HepG2 (cell line): ENCODE measurements around the gene COX10. TPM values are rescaled to one million over a fixed set of nuclear protein-coding genes. Genes with fewer than 3 reads are reported as not detected.

Experiments
- ATAC-seq: fragments of 200-7000 bp; cut with Tn5 transposase; 3 replicates; pipeline ENCODE4 v1.9.1; 2020; ENCODE audit warnings: mild to moderate bottlenecking, moderate library complexity
- BruUV-seq: library from RNA; stranded (reverse); fragments of 400-500 nt; replicated peaks from 2 replicates; lab custom pipeline; 2021; lab: Mats Ljungman, UMichigan
- CTCF ChIA-PET: fragments of 300-600 bp; formaldehyde crosslinking; extraction: SDS; loops from one replicate; lab custom pipeline; 2021; ENCODE audit warnings: low total read pairs, inconsistent platforms, low intra/inter-chr PET ratio; lab: Yijun Ruan, JAX
- POLR2A ChIA-PET: fragments of 350-600 bp; sonication (Branson Sonifier 250); formaldehyde crosslinking; loops from one replicate; lab custom pipeline; 2020; ENCODE audit warnings: antibody characterized with exemption, inconsistent platforms; lab: Yijun Ruan, JAX
- DNase-seq: peaks from one replicate; pipeline ENCODE4 v3.0.0-alpha.2; 2015; ENCODE audit warnings: low spot score
- FAIRE-seq: peaks from 3 replicates; lab custom pipeline; 2011; peaks lifted over from hg19 to GRCh38; lab: Jason Lieb, UNC
- H2AFZ ChIP-seq: one replicate; pipeline ENCODE4 v1.6.1; 2011; ENCODE audit warnings: low read length, inconsistent platforms
- H3K27ac ChIP-seq: fragments of 300-600 bp; 3 replicates; pipeline ENCODE4 v1.8.0; 2011; ENCODE audit warnings: mixed run types, mild to moderate bottlenecking, mixed read lengths, low read length, inconsistent platforms; ENCODE audit not compliant: insufficient read depth; ENCODE audit errors: extremely low read length
- H3K27me3 ChIP-seq, 2 experiments: fragments of 200-600 bp in 1 of 2; 2 replicates in 1 of 2; 3 replicates in 1 of 2; pipeline versions ENCODE4 v1.6.0 to v1.8.0; 2011; ENCODE audit warnings: low read length in 2 of 2, mild to moderate bottlenecking in 2 of 2, moderate library complexity in 2 of 2, inconsistent platforms in 1 of 2; ENCODE audit not compliant: insufficient read depth in 2 of 2, control insufficient read depth in 1 of 2
- H3K36me3 ChIP-seq, 2 experiments: fragments of 200-600 bp in 1 of 2; replicated peaks in 1 of 2; 2 replicates in 1 of 2; 3 replicates in 1 of 2; pipeline versions ENCODE4 v1.5.1 to v1.8.0; 2011; ENCODE audit warnings: low read length in 2 of 2, inconsistent platforms in 1 of 2; ENCODE audit not compliant: insufficient read depth in 2 of 2, control insufficient read depth in 1 of 2
- H3K4me1 ChIP-seq: 2 replicates; pipeline ENCODE4 v1.5.1; 2012; ENCODE audit warnings: low read length, inconsistent platforms; ENCODE audit not compliant: insufficient read depth
- H3K4me2 ChIP-seq: 2 replicates; pipeline ENCODE4 v1.6.0; 2011; ENCODE audit warnings: low read depth, low read length, inconsistent platforms
- H3K4me3 ChIP-seq, 3 experiments: fragments of 200-600 bp in 1 of 3; sonication (generic), shearing (Covaris generic) in 1 of 3; replicated peaks in 1 of 3; 2 replicates each; pipeline ENCODE4 v1.5.1; 2011 to 2016; ENCODE audit warnings: low read length in 3 of 3, inconsistent platforms in 2 of 3, low read depth in 2 of 3, mild to moderate bottlenecking in 2 of 3, control low read depth in 1 of 3, mixed read lengths in 1 of 3; ENCODE audit not compliant: insufficient read depth in 1 of 3
- H3K79me2 ChIP-seq: one replicate; pipeline ENCODE4 v1.6.1; 2011; ENCODE audit warnings: low read length, inconsistent platforms; ENCODE audit not compliant: insufficient read depth
- H3K9ac ChIP-seq: 2 replicates; pipeline ENCODE4 v1.6.0; 2011; ENCODE audit warnings: mild to moderate bottlenecking, low read depth, low read length, inconsistent platforms; ENCODE audit not compliant: insufficient read depth
- H3K9me3 ChIP-seq: 2 replicates; pipeline ENCODE4 v1.5.1; 2012; ENCODE audit warnings: mild to moderate bottlenecking, low read length
- H4K20me1 ChIP-seq: 2 replicates; pipeline ENCODE4 v1.6.0; 2011; ENCODE audit warnings: inconsistent platforms, mild to moderate bottlenecking, low read length, moderate library complexity; ENCODE audit not compliant: insufficient read depth
- ARHGAP35 ChIP-seq: sonication (generic); formaldehyde crosslinking; IDR thresholded peaks from 2 replicates; pipeline ENCODE4 v1.9.0; 2022; ENCODE audit warnings: mild to moderate bottlenecking, inconsistent platforms, moderate library complexity, missing genetic modification reagents, borderline replicate concordance
- CBX2 ChIP-seq, 2 experiments: fragments of 200-600 bp in 1 of 2; sonication (generic); formaldehyde crosslinking in 1 of 2; IDR thresholded peaks; 2 replicates each; pipeline versions ENCODE4 v1.7.0 to v1.8.1; 2018 to 2022; ENCODE audit warnings: low read depth in 2 of 2, low read length in 1 of 2, mild to moderate bottlenecking in 1 of 2, missing genetic modification reagents in 1 of 2
- FOXO1 ChIP-seq: sonication (generic); formaldehyde crosslinking; IDR thresholded peaks from 2 replicates; pipeline ENCODE4 v1.4.0; 2020; ENCODE audit warnings: missing genetic modification reagents
- JDP2 ChIP-seq: sonication (generic); formaldehyde crosslinking; IDR thresholded peaks from 2 replicates; pipeline ENCODE4 v1.8.1; 2022; ENCODE audit warnings: missing genetic modification reagents, borderline replicate concordance
- NFYB ChIP-seq: sonication (generic); formaldehyde crosslinking; IDR thresholded peaks from 2 replicates; pipeline ENCODE4 v1.4.0; 2020; ENCODE audit warnings: missing genetic modification reagents
- NKX3-1 ChIP-seq: sonication (generic); formaldehyde crosslinking; IDR thresholded peaks from 2 replicates; pipeline ENCODE4 v1.5.0; 2020; ENCODE audit warnings: missing genetic modification reagents
- NR2C2 ChIP-seq: sonication (generic); formaldehyde crosslinking; IDR thresholded peaks from 2 replicates; pipeline ENCODE4 v1.4.0; 2020; ENCODE audit warnings: missing genetic modification reagents, mild to moderate bottlenecking, moderate library complexity, borderline replicate concordance
- RARA ChIP-seq: IDR thresholded peaks from 2 replicates; pipeline ENCODE4 v1.6.1; 2016; ENCODE audit warnings: missing genetic modification reagents, missing compliant biosample characterization
- RFX1 ChIP-seq: fragments of 450-650 bp; IDR thresholded peaks from 2 replicates; pipeline ENCODE4 v1.6.1; 2017
- RORA ChIP-seq: sonication (generic); formaldehyde crosslinking; IDR thresholded peaks from 2 replicates; pipeline ENCODE4 v1.5.0; 2020; ENCODE audit warnings: mild to moderate bottlenecking, missing genetic modification reagents, moderate library complexity
- SNAI1 ChIP-seq: sonication (generic); formaldehyde crosslinking; IDR thresholded peaks from 2 replicates; pipeline ENCODE4 v1.5.0; 2020; ENCODE audit warnings: mild to moderate bottlenecking, missing genetic modification reagents, borderline replicate concordance
- SNRNP70 ChIP-seq: fragments of 200-400 bp; formaldehyde crosslinking; IDR thresholded peaks from 2 replicates; pipeline ENCODE4 v1.6.1; 2017; ENCODE audit warnings: mild to moderate bottlenecking, low read depth, low read length, moderate library complexity
- STAT5B ChIP-seq: sonication (generic); formaldehyde crosslinking; IDR thresholded peaks from 2 replicates; pipeline ENCODE4 v1.4.0; 2020; ENCODE audit warnings: missing genetic modification reagents
- ZFP90 ChIP-seq: sonication (generic); formaldehyde crosslinking; IDR thresholded peaks from 2 replicates; pipeline ENCODE4 v1.8.0; 2022; ENCODE audit warnings: missing genetic modification reagents, mild to moderate bottlenecking, inconsistent platforms, borderline replicate concordance
- ZNF430 ChIP-seq: sonication (generic); formaldehyde crosslinking; IDR thresholded peaks from 2 replicates; pipeline ENCODE4 v1.9.0; 2021; ENCODE audit warnings: mild to moderate bottlenecking, missing genetic modification reagents
- ZNF431 ChIP-seq: sonication (generic); formaldehyde crosslinking; IDR thresholded peaks from 2 replicates; pipeline ENCODE4 v1.9.0; 2022; ENCODE audit warnings: missing genetic modification reagents, low read depth, mild to moderate bottlenecking, borderline replicate concordance
- ZNF556 ChIP-seq: sonication (generic); formaldehyde crosslinking; IDR thresholded peaks from 2 replicates; pipeline ENCODE4 v1.4.0; 2020; ENCODE audit warnings: mild to moderate bottlenecking, missing genetic modification reagents, borderline replicate concordance
- ZNF891 ChIP-seq: sonication (generic); formaldehyde crosslinking; IDR thresholded peaks from 2 replicates; pipeline ENCODE4 v1.5.0; 2020; ENCODE audit warnings: mild to moderate bottlenecking, missing genetic modification reagents
- ZZZ3 ChIP-seq: sonication (generic); formaldehyde crosslinking; IDR thresholded peaks from 2 replicates; pipeline ENCODE4 v1.4.0; 2020; ENCODE audit warnings: missing genetic modification reagents, mild to moderate bottlenecking, borderline replicate concordance
- WGBS: methylation state at CpG from one replicate; pipeline ENCODE4 v1.1.6; 2017; ENCODE audit warnings: low lambda C conversion rate; 5-methylcytosine and 5-hydroxymethylcytosine counted together
- in situ Hi-C: cut with HindIII; loops from 2 replicates; pipeline ENCODE4 v1.10.0; 2017; ENCODE audit warnings: low pct_unique_long_range_greater_than_20kb; ENCODE audit not compliant: extremely low pct_ligation_motif_present
- intact Hi-C: fragments of 100-400 bp; cut with micrococcal nuclease; formaldehyde crosslinking; loops from one replicate; pipeline ENCODE4 v1.10.0; 2022; ENCODE audit not compliant: unreplicated experiment
- polyA plus RNA-seq, 8 experiments: library from polyadenylated mRNA; depleted of rRNA in 3 of 8; stranded (reverse) in 7 of 8; unstranded in 1 of 8; fragments of >200 nt; fragmentation: Illumina TruSeq in 4 of 8; extraction: Trizol in 4 of 8; gene quantifications; 2 replicates each; pipeline versions ENCODE4 v1.2.1 to v1.2.3, GENCODE V29; 2011 to 2016; ENCODE audit warnings: low read depth in 4 of 8, missing spikeins in 1 of 8, mixed read lengths in 1 of 8; ENCODE audit not compliant: insufficient read depth in 1 of 8
- total RNA-seq, 5 experiments: library from RNA; depleted of rRNA; stranded (reverse); fragments of >200 nt; fragmentation: Illumina TruSeq; extraction: Trizol; gene quantifications; 2 replicates each; pipeline ENCODE4 v1.2.3, GENCODE V29; 2016; ENCODE audit warnings: low read depth in 1 of 5
- TF ChIP-seq, protein P1 (sequence below): sonication (generic); formaldehyde crosslinking; IDR thresholded peaks from 2 replicates; pipeline ENCODE4 v1.4.0; 2020; ENCODE audit warnings: missing genetic modification reagents

Gene COX10
- total and polyA plus RNA-seq, 2 of the 13 experiments (the other 11 are each of a cell fraction or from before 2014, with no cell fraction given), result 13.9 to 20.1 TPM

- ATAC-seq (no peak), FAIRE-seq (no peak), DNase-seq (no peak)
- WGBS, result 64% methylated on average over 3 of the region's 3 CpGs
- ChIA-PET POLR2A (no interaction called here), CTCF (no interaction called here)
- Histone ChIP-seq H3K4me2 (no peak overlapping the region), H3K36me3 (peaks cover 3 to 13% of the 10 kb centered on the region in 2 experiments), H3K27ac (no peak overlapping the region), H3K4me3 (no peak overlapping the region), H2AFZ (no peak overlapping the region), H3K4me1 (no peaks in the 10 kb centered on the region), H3K27me3 (no peaks in the 10 kb centered on the region), H3K9me3 (no peaks in the 10 kb centered on the region), H4K20me1 (no peaks in the 10 kb centered on the region), H3K9ac (no peak overlapping the region), H3K79me2 (no peaks in the 10 kb centered on the region)
- intact Hi-C loops (no loop called here), in situ Hi-C loops (no loop called here)
- BruUV-seq, result no TSS peak
- no peak for TF ChIP-seq FOXO1 (CRISPR knock-in tag)
- no peak for TF ChIP-seq ZFP90 (CRISPR knock-in tag)
- TF ChIP-seq ZNF431, result no peak
- TF ChIP-seq RORA (CRISPR knock-in tag), result no peak
- TF ChIP-seq CBX2 (IDR thresholded peaks at IDR 0.05; ENCODE audit: low read depth, low read length), result no peak
- TF ChIP-seq CBX2 (CRISPR knock-in tag; IDR thresholded peaks at IDR 0.05; ENCODE audit: low read depth), result no peak
- TF ChIP-seq NFYB (CRISPR knock-in tag), result no peak
- no peak for TF ChIP-seq ARHGAP35 (CRISPR knock-in tag)
- TF ChIP-seq ZNF556, result no peak
- TF ChIP-seq, protein P1, sequence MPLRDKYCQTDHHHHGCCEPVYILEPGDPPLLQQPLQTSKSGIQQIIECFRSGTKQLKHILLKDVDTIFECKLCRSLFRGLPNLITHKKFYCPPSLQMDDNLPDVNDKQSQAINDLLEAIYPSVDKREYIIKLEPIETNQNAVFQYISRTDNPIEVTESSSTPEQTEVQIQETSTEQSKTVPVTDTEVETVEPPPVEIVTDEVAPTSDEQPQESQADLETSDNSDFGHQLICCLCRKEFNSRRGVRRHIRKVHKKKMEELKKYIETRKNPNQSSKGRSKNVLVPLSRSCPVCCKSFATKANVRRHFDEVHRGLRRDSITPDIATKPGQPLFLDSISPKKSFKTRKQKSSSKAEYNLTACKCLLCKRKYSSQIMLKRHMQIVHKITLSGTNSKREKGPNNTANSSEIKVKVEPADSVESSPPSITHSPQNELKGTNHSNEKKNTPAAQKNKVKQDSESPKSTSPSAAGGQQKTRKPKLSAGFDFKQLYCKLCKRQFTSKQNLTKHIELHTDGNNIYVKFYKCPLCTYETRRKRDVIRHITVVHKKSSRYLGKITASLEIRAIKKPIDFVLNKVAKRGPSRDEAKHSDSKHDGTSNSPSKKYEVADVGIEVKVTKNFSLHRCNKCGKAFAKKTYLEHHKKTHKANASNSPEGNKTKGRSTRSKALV (CRISPR knock-in tag), result no peak
- TF ChIP-seq JDP2, result no peak
- no peak for TF ChIP-seq ZNF430 (CRISPR knock-in tag)
- no peak for TF ChIP-seq RARA
- no peak for TF ChIP-seq NKX3-1 (CRISPR knock-in tag)
- no peak for TF ChIP-seq ZNF891 (CRISPR knock-in tag)
- TF ChIP-seq ZZZ3 (CRISPR knock-in tag), result no peak
- no peak for TF ChIP-seq RFX1
- no peak for TF ChIP-seq NR2C2 (CRISPR knock-in tag)
- TF ChIP-seq STAT5B (CRISPR knock-in tag), result no peak
- TF ChIP-seq SNRNP70, result no peak
- no peak for TF ChIP-seq SNAI1 (CRISPR knock-in tag)
Measured at GRCh38 chr17:14104734-14105133, 35.4 kb downstream of the COX10 start.
